Lower leg skin (tissue), 3 donors: ENCODE data around the gene ITGB1BP1.

ENCODE experiments used
- POLR2A ChIP-seq, 2 donors: fragments of 450-650 bp; IDR thresholded peaks; one replicate each; pipeline ENCODE4 v1.6.1; 2016 to 2017; ENCODE audit warnings: antibody characterized with exemption in 2 of 2, mild to moderate bottlenecking in 1 of 2, moderate library complexity in 1 of 2
- TF ChIP-seq, protein P1 (sequence below), 3 donors: fragments of 450-650 bp; IDR thresholded peaks; one replicate each; pipeline ENCODE4 v1.5.1; 2016; ENCODE audit warnings: antibody characterized with exemption in 3 of 3, mild to moderate bottlenecking in 3 of 3, moderate library complexity in 2 of 3

DNA sequence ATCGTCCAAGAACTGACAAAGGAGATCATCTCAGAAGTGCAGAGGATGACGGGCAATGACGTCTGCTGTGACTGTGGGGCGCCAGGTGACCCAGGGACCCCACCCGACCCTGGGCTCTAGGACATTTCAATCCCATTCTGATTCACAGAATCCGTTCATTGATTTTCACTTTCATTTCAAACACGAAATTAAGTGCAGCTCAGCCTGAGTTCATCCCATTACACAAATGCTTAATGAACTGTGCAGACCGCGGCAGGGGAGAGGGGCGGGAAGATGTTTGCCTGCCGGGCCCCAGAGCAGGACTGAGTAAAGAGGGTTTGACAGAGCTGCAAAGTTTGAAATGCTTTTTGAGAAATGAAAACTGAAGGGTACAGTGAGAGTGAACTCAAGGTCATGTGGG lies 67.1 kb downstream of the ITGB1BP1 start:
- no peak for TF ChIP-seq POLR2A (IDR thresholded peaks at IDR 0.05)
- TF ChIP-seq, protein P1, sequence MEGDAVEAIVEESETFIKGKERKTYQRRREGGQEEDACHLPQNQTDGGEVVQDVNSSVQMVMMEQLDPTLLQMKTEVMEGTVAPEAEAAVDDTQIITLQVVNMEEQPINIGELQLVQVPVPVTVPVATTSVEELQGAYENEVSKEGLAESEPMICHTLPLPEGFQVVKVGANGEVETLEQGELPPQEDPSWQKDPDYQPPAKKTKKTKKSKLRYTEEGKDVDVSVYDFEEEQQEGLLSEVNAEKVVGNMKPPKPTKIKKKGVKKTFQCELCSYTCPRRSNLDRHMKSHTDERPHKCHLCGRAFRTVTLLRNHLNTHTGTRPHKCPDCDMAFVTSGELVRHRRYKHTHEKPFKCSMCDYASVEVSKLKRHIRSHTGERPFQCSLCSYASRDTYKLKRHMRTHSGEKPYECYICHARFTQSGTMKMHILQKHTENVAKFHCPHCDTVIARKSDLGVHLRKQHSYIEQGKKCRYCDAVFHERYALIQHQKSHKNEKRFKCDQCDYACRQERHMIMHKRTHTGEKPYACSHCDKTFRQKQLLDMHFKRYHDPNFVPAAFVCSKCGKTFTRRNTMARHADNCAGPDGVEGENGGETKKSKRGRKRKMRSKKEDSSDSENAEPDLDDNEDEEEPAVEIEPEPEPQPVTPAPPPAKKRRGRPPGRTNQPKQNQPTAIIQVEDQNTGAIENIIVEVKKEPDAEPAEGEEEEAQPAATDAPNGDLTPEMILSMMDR (IDR thresholded peaks at IDR 0.05) = no peak
